NCI-H524 (cell line): Measurements from ENCODE around the gene CAPN15.
"Not testable (repeated sequence)": the region's sequence is repeated elsewhere in the genome, so short reads cannot be mapped to it uniquely, and the experiment has no call there.

Experiments
- DNase-seq, 2 experiments: peaks; one replicate each; lab custom pipeline; 2025; lab: John Stamatoyannopoulos, UW

The CAPN15 gene

GRCh38 chr16:507527-507926 is 20.0 kb upstream of the CAPN15 start:
- DNase-seq = not testable (repeated sequence)

GRCh38 chr16:507996-508395 is 19.5 kb upstream of the CAPN15 start:
- DNase-seq = no peak

- DNase-seq = peak; percentile 22 to 67
Observed at GRCh38 chr16:508884-509736, 18.4 kb upstream of the CAPN15 start.

- no peak for DNase-seq
Observed at GRCh38 chr16:510066-510825, 17.3 kb upstream of the CAPN15 start.

- DNase-seq = no peak
Observed at GRCh38 chr16:512802-513201, 14.7 kb upstream of the CAPN15 start.

- DNase-seq = no peak
Observed at GRCh38 chr16:513950-514349, 13.6 kb upstream of the CAPN15 start.

- DNase-seq = no peak
Observed at GRCh38 chr16:515175-515938, 12.2 kb upstream of the CAPN15 start.

GRCh38 chr16:515939-516226 is 11.6 kb upstream of the CAPN15 start:
- no peak for DNase-seq

- no peak for DNase-seq
Observed at GRCh38 chr16:516301-516700, 11.2 kb upstream of the CAPN15 start.

- no peak for DNase-seq
Observed at GRCh38 chr16:518858-519257, 8.7 kb upstream of the CAPN15 start.

- DNase-seq = no peak
Observed at GRCh38 chr16:519425-519824, 8.1 kb upstream of the CAPN15 start.

- no peak for DNase-seq
Observed at GRCh38 chr16:519841-520687, 7.4 kb upstream of the CAPN15 start.

GRCh38 chr16:520847-521246 is 6.7 kb upstream of the CAPN15 start:
- no peak for DNase-seq

GRCh38 chr16:521381-522210 is 5.9 kb upstream of the CAPN15 start:
- DNase-seq = no peak

GRCh38 chr16:522320-523096 is 5.0 kb upstream of the CAPN15 start:
- DNase-seq = no peak

GRCh38 chr16:523097-523741 is 4.3 kb upstream of the CAPN15 start:
- DNase-seq = no peak

- no peak for DNase-seq
Observed at GRCh38 chr16:524274-525040, 3.1 kb upstream of the CAPN15 start.

- no peak for DNase-seq
Observed at GRCh38 chr16:525123-525519, 2.4 kb upstream of the CAPN15 start.
